ENCODE measurements around the gene STAMBP.
"Not testable (repeated sequence)": the region's sequence is repeated elsewhere in the genome, so short reads cannot be mapped to it uniquely, and the experiment has no call there.

The STAMBP gene

DNA sequence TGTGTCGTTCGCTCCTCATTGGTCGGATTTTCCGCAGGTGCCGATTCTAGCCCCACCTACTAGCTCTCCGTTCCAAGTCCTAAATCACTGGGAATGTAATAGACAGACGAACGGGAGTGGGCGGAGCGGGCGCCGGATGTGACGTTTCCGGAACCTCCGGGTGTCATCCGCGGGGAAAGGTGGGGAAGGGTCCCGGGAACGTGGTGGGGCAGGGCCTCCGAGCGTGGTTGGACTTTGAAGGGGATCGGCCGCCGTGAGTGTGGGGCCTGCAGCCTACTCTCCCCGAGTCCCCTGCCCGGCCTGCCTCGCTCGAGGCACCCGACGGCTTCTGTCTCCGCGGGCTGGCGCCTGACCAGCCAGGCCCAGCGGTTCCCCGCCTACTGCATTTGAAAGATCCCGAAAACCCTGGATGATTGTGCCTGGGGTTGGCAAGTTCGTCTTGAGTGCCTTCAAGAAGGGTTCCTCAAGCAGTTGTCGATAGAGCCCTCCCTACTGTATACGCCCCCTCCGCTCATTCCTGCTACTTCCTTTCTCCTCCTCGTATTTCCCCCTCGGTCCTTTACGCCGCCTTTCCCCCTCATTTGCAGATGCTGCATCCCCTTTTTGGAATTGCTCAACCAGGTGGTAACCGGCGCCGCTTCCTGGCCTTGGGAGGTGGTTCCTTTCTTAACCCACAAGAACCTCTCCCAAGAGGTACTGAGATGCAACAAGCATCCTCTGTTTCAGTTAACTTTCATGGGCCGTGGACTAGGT is at the start of gene STAMBP:
TSS of gene STAMBP (plus strand) at position 144 of the 753 bp plus-strand sequence. CDS start 1,896 bp downstream, outside the sequence.
- Histone ChIP-seq H3K9me3 (ENCODE audit: control insufficient read depth in 1 of 2, low read length in 2 of 2) (no peaks in the 10 kb centered on the region), H3K27ac (ENCODE audit: low read length) (peak within 1 kb of the TSS; percentile 95), H3K27me3 (ENCODE audit: low read depth, low read length) (no peaks in the 10 kb centered on the region), H3K4me1 (ENCODE audit: control insufficient read depth in 1 of 2, insufficient read depth in 2 of 2, low read length in 2 of 2) (peaks cover 16 to 17% of the 10 kb centered on the region in 2 donors), H3K4me3 (ENCODE audit: low read depth in 1 of 2, low read length in 2 of 2) (peak within 1 kb of the TSS; percentile 68 to 92), H3K36me3 (ENCODE audit: control insufficient read depth in 1 of 2, insufficient read depth in 2 of 2, low read length in 2 of 2) (peaks cover 10 to 11% of the 10 kb centered on the region in 2 donors)

DNA sequence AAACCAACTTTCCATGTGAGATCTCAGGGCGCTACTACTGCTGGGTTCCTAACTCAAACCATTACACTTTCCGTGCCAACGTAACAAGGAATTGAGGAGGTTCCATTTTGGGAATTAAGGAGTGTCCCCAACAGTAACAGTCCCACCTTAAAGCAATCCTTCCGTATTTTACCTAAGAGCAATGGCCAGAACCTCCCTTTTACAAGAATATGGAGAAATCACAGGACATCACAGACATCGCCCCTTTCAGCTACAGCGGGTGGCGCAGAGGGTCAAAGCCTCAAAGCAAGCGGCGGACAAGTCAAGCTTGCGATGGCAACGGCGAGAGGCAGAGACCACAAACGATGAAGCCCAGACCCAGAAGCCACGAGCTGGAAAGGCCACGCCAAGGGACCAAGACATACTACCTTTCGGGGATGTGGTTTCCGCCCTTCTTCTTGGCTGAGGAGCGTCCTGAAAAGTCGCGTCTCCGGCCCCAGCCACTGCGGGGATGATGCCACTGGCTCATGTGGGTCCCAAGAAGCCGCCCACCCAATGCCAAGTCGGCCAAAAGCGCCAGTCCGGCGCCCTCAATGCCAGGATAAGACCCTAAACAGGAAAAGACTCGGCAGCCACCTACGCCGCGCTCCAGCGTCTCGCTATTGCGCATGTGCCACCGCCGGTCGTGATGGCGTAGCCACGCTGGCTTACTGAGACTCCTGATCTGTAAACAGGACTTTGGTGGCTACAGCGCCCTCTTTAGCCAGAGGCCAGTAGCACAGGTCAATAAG is 49.1 kb upstream of the STAMBP start, which contains the start of gene DUSP11:
TSS of gene DUSP11 (minus strand) at position 637 of the 770 bp plus-strand sequence. CDS start at position 508, 129 bp downstream.
- H3K27me3 ChIP-seq (ENCODE audit: low read depth, low read length), result no peaks in the 10 kb centered on the region
- peak within 1 kb of the TSS; percentile 97 for H3K27ac ChIP-seq (ENCODE audit: low read length)
- no peaks in the 10 kb centered on the region for H3K9me3 ChIP-seq (ENCODE audit: control insufficient read depth in 1 of 2, low read length in 2 of 2)
- H3K36me3 ChIP-seq (ENCODE audit: control insufficient read depth in 1 of 2, insufficient read depth in 2 of 2, low read length in 2 of 2), result peaks cover 11 to 15% of the 10 kb centered on the region in 2 donors
- H3K4me1 ChIP-seq (ENCODE audit: control insufficient read depth in 1 of 2, insufficient read depth in 2 of 2, low read length in 2 of 2), result peaks cover 11 to 20% of the 10 kb centered on the region in 2 donors
- peak within 1 kb of the TSS; percentile 98 to 100 for H3K4me3 ChIP-seq (ENCODE audit: low read depth in 1 of 2, low read length in 2 of 2)

DNA sequence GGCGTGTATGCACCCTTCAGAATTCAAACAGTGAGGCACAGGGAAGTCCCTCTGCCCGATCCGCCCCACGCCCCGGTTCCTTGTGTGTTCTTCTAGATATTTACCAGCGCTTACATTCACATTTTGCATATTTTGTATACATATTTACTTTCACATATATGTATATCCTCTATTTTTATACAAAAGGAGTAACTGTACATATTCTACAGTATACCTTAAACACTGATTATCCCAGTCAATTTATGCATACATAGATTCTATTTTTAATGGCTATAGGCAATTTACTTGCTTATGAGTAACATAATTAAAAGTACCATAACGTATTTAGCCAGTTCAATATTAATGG is 48.6 kb upstream of the STAMBP start:
- H3K27ac ChIP-seq (ENCODE audit: low read length), result peak overlapping the region; percentile 97
- H3K36me3 ChIP-seq (ENCODE audit: control insufficient read depth in 1 of 2, insufficient read depth in 2 of 2, low read length in 2 of 2), result peaks cover 10 to 11% of the 10 kb centered on the region in 2 donors
- no peaks in the 10 kb centered on the region for H3K9me3 ChIP-seq (ENCODE audit: control insufficient read depth in 1 of 2, low read length in 2 of 2)
- H3K4me1 ChIP-seq (ENCODE audit: control insufficient read depth in 1 of 2, insufficient read depth in 2 of 2, low read length in 2 of 2), result peaks cover 11 to 20% of the 10 kb centered on the region in 2 donors
- no peaks in the 10 kb centered on the region for H3K27me3 ChIP-seq (ENCODE audit: low read depth, low read length)
- peak overlapping the region; percentile 98 to 100 for H3K4me3 ChIP-seq (ENCODE audit: low read depth in 1 of 2, low read length in 2 of 2)

DNA sequence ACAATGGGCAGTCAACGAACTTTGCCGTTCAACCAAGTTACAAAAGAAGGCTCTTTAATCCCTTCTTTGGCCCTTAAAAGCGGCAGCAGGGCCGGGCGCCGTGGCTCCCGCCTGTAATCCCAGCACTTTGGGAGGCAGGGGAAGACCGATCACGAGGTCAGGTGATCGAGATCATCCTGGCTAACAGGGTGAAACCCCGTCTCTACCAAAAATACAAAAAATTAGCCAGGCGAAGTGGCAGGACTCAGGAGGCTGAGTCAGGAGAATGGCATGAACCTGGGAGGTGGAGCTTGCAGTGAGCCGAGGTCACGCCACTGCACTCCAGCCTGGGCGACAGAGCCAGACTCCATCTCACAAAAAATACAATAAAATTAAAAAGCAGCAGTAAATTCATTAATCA is 45.4 kb upstream of the STAMBP start:
- H3K36me3 ChIP-seq (ENCODE audit: control insufficient read depth in 1 of 2, insufficient read depth in 2 of 2, low read length in 2 of 2); H3K4me3 ChIP-seq (ENCODE audit: low read depth in 1 of 2, low read length in 2 of 2); H3K27ac ChIP-seq (ENCODE audit: low read length); H3K27me3 ChIP-seq (ENCODE audit: low read depth, low read length); H3K9me3 ChIP-seq (ENCODE audit: control insufficient read depth in 1 of 2, low read length in 2 of 2): not testable (repeated sequence)
- H3K4me1 ChIP-seq (ENCODE audit: control insufficient read depth in 1 of 2, insufficient read depth in 2 of 2, low read length in 2 of 2), result peaks cover 3 to 11% of the 10 kb centered on the region in 2 donors

DNA sequence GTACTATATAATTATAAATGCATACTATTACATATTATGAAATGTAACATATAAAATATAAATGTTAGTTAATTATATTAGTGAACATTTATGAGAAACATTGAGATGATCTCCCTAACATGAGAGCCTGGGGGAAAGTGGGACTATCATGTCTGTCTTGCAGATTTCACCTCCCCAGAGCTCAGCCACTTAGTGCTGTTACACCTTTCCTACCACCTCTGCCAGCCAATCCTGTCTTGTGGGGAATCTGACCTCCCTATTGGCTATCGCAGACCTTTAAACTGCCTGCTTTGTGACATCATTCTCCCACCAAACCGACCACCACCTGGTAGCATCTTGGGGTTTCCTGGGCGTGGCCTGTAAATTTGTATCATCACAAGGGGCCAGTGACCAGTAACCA is 44.9 kb upstream of the STAMBP start, which contains the start of gene C2orf78:
TSS of gene C2orf78 (plus strand) at position 301 of the 400 bp plus-strand sequence. CDS start 127 bp downstream, outside the sequence.
- H3K27me3 ChIP-seq (ENCODE audit: low read depth, low read length); H3K36me3 ChIP-seq (ENCODE audit: control insufficient read depth in 1 of 2, insufficient read depth in 2 of 2, low read length in 2 of 2); H3K4me3 ChIP-seq (ENCODE audit: low read depth in 1 of 2, low read length in 2 of 2); H3K9me3 ChIP-seq (ENCODE audit: control insufficient read depth in 1 of 2, low read length in 2 of 2); H3K27ac ChIP-seq (ENCODE audit: low read length); H3K4me1 ChIP-seq (ENCODE audit: control insufficient read depth in 1 of 2, insufficient read depth in 2 of 2, low read length in 2 of 2): not testable (repeated sequence)

DNA sequence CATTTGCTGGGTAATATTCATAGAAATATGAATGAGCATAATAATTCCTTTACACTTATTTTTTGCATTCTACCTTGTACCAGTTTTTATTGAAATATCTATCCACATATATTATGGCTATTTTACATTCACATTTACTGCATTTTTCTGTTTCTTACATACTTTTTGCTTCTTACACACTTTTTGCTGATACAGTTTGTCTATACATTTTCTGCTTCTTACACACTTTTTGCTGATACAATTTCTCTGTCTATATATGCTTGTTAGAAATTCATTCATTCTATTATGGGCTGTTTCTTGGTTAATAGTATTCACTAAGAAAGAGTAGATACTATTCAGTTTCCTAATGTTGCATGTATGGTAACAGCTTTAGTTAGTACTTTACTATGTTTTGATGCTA is 16.9 kb upstream of the STAMBP start:
- no peak overlapping the region for H3K4me3 ChIP-seq (ENCODE audit: low read depth in 1 of 2, low read length in 2 of 2)
- no peaks in the 10 kb centered on the region for H3K9me3 ChIP-seq (ENCODE audit: control insufficient read depth in 1 of 2, low read length in 2 of 2)
- H3K27ac ChIP-seq (ENCODE audit: low read length), result no peak overlapping the region
- H3K36me3 ChIP-seq (ENCODE audit: control insufficient read depth in 1 of 2, insufficient read depth in 2 of 2, low read length in 2 of 2), result no peaks in the 10 kb centered on the region
- no peaks in the 10 kb centered on the region for H3K4me1 ChIP-seq (ENCODE audit: control insufficient read depth in 1 of 2, insufficient read depth in 2 of 2, low read length in 2 of 2)
- H3K27me3 ChIP-seq (ENCODE audit: low read depth, low read length), result no peaks in the 10 kb centered on the region

DNA sequence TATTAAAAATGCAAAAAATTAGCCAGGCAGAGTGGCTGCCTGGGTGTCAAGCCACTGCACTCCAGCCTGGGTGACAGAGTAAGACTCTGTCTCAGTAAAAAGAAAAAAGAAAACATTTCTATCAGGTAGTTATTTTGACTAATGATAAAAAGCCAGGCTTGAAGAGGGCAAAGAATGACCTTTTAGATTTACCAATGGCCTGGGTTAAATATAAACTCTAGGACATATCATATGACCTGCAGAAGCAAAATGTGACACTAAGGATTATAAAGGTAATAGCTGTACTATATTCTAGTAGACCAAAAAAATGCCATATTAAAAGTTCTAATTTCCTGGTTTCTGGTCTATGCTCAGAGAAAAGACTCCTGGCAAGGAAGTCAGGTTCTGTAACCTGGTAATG is 16.1 kb upstream of the STAMBP start:
- H3K36me3 ChIP-seq (ENCODE audit: control insufficient read depth in 1 of 2, insufficient read depth in 2 of 2, low read length in 2 of 2), result no peaks in the 10 kb centered on the region
- no peaks in the 10 kb centered on the region for H3K4me1 ChIP-seq (ENCODE audit: control insufficient read depth in 1 of 2, insufficient read depth in 2 of 2, low read length in 2 of 2)
- no peak overlapping the region for H3K4me3 ChIP-seq (ENCODE audit: low read depth in 1 of 2, low read length in 2 of 2)
- H3K27ac ChIP-seq (ENCODE audit: low read length), result no peak overlapping the region
- no peaks in the 10 kb centered on the region for H3K27me3 ChIP-seq (ENCODE audit: low read depth, low read length)
- H3K9me3 ChIP-seq (ENCODE audit: control insufficient read depth in 1 of 2, low read length in 2 of 2), result no peaks in the 10 kb centered on the region

DNA sequence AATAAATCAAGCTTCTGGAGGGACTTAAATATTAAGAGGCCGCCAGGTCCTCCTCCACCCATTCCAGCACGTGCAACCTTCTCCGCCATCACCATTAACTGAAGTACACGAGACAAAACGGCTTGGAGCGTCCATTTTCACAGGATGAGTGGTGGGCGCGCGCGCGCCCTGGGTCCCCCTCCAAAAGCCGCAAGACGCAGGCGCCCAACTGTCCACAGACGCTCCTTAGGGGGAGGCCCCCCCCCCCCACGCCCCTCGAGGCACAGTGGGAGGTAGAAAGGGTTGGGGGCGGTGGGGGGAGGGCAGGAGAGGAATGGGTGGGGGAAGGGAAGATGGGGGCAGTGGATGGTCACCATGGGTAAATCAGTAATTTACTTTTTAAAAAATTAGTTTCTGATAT is 10.5 kb upstream of the STAMBP start:
- Histone ChIP-seq H3K36me3 (ENCODE audit: control insufficient read depth in 1 of 2, insufficient read depth in 2 of 2, low read length in 2 of 2) (no peaks in the 10 kb centered on the region), H3K4me3 (ENCODE audit: low read depth in 1 of 2, low read length in 2 of 2) (no peak overlapping the region)

DNA sequence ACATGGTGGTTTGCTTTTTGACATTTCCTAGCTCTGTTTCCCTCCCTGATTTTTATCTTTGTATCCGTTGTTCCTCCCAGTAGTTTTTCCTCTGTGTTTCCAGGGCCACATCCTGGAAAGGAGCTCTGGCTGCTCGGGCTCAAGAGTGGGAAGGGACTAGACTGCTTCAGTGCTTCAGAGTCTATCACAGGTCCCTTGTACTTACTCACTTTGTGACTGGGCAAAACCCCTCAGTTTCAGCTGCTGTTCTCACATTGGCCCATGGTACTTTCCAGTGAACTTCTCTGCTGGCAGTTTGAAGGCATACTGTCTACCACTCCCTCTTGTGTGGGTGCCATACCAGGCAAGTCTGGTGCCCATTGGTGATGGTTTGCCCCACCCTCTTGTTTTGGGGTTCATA is 7.5 kb upstream of the STAMBP start:
- H3K36me3 ChIP-seq (ENCODE audit: control insufficient read depth in 1 of 2, insufficient read depth in 2 of 2, low read length in 2 of 2), result no peaks in the 10 kb centered on the region
- H3K27ac ChIP-seq (ENCODE audit: low read length), result no peak overlapping the region
- no peaks in the 10 kb centered on the region for H3K9me3 ChIP-seq (ENCODE audit: control insufficient read depth in 1 of 2, low read length in 2 of 2)
- no peaks in the 10 kb centered on the region for H3K27me3 ChIP-seq (ENCODE audit: low read depth, low read length)
- no peak overlapping the region for H3K4me3 ChIP-seq (ENCODE audit: low read depth in 1 of 2, low read length in 2 of 2)
- H3K4me1 ChIP-seq (ENCODE audit: control insufficient read depth in 1 of 2, insufficient read depth in 2 of 2, low read length in 2 of 2), result peaks cover 0 to 5% of the 10 kb centered on the region in 2 donors

More for the DNA sequence above, 10.5 kb upstream of the STAMBP start:
- Histone ChIP-seq H3K27me3 (ENCODE audit: low read depth, low read length) (no peaks in the 10 kb centered on the region), H3K27ac (ENCODE audit: low read length) (no peak overlapping the region), H3K9me3 (ENCODE audit: control insufficient read depth in 1 of 2, low read length in 2 of 2) (no peaks in the 10 kb centered on the region), H3K4me1 (ENCODE audit: control insufficient read depth in 1 of 2, insufficient read depth in 2 of 2, low read length in 2 of 2) (no peaks in the 10 kb centered on the region)

DNA sequence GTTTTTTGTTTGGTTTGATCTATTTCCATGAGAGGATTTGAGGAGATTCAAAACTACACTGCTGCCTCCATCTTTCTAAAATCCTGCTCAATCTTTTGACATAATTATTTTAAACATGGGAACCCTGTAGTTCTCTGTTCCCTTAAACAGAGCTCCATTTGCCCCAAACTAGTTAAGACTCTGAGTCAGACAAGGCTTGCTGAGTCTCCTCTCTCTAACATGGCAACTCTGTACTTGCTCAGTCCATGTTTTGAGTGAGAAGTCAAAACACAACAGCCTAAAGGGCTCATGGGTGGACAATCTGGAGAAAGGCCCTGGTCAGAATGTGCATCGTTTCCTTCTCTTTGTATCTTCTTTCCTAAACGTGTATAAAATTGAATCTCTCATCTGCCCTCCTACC is 7.1 kb upstream of the STAMBP start:
- H3K36me3 ChIP-seq (ENCODE audit: control insufficient read depth in 1 of 2, insufficient read depth in 2 of 2, low read length in 2 of 2), result no peaks in the 10 kb centered on the region
- no peak overlapping the region for H3K4me3 ChIP-seq (ENCODE audit: low read depth in 1 of 2, low read length in 2 of 2)
- H3K27ac ChIP-seq (ENCODE audit: low read length), result no peak overlapping the region
- no peaks in the 10 kb centered on the region for H3K27me3 ChIP-seq (ENCODE audit: low read depth, low read length)
- H3K4me1 ChIP-seq (ENCODE audit: control insufficient read depth in 1 of 2, insufficient read depth in 2 of 2, low read length in 2 of 2), result peaks cover 0 to 5% of the 10 kb centered on the region in 2 donors
- H3K9me3 ChIP-seq (ENCODE audit: control insufficient read depth in 1 of 2, low read length in 2 of 2), result no peaks in the 10 kb centered on the region

DNA sequence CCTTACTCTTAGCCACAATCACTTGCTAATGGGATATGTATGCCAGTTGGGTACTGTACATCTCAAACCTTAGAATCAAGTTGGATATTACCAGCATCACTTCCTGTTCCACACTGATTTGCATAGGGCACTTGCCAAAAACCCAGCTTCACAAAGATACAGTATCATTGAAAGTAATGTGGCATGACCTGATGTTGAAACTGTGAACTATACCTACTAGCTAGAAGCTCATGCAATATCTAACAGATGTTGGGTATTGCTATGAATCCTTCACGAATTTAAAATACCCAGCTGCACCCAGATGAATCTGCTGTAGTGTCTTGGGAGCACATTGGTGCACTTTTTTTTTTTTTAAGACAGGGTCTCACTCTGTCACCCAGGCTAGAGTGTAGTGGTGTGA is 6.5 kb upstream of the STAMBP start:
- peaks cover 0 to 5% of the 10 kb centered on the region in 2 donors for H3K4me1 ChIP-seq (ENCODE audit: control insufficient read depth in 1 of 2, insufficient read depth in 2 of 2, low read length in 2 of 2)
- H3K27me3 ChIP-seq (ENCODE audit: low read depth, low read length), result no peaks in the 10 kb centered on the region
- no peak overlapping the region for H3K4me3 ChIP-seq (ENCODE audit: low read depth in 1 of 2, low read length in 2 of 2)
- H3K27ac ChIP-seq (ENCODE audit: low read length), result no peak overlapping the region
- H3K9me3 ChIP-seq (ENCODE audit: control insufficient read depth in 1 of 2, low read length in 2 of 2), result no peaks in the 10 kb centered on the region
- H3K36me3 ChIP-seq (ENCODE audit: control insufficient read depth in 1 of 2, insufficient read depth in 2 of 2, low read length in 2 of 2), result no peaks in the 10 kb centered on the region
